ENCODE data around the gene NACA.
"Not testable (repeated sequence)": the region's sequence is repeated elsewhere in the genome, so short reads cannot be mapped to it uniquely, and the experiment has no call there.

The NACA gene

DNA sequence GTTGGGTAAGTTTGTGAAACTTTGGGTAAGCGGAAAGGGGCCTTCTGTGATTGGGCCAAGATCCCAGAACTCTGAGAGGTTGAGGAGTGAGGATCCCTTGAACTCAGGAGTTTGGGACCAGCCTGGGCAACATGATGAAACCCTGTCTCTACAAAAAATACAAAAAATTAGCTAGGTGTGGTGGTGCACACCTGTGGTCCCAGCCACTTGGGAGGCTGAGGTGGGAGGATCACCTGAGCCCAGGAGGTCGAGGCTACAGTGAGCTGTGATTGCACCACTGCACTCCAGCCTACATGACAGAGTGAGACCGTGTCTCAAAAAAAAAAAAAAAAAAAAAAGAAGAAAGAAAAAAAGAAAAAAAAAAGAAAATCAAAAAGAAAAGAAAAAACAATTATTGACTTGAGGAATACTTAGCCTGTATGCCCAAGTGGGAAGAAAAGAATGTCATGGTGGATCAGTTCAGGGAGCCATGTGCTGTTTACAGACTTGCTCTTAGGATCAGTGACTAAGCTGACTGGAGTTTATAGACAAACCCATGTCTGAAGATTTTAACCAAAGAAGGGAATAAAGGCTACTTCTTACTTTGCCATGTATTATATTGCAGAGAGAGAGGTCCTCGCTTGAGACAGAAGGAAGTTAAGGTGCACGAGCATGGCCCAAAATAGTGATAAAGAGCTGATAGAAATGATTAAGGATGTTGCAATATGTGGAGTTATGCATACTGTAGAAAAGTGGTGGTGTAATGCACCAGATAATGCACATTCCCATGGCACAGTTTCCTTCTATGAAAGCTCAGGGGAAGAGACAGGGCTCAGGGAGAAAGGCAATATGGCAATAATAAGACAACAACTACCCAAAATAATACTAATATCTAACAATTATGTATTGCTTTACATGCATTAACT is 38.9 kb upstream of the NACA start:
- in situ Hi-C loops (cut with HindIII; ENCODE audit: low sequenced_read_pairs), result no loop called here
- DNase-seq (ENCODE audit: low read depth), result no peak
- TF ChIP-seq, protein P1, sequence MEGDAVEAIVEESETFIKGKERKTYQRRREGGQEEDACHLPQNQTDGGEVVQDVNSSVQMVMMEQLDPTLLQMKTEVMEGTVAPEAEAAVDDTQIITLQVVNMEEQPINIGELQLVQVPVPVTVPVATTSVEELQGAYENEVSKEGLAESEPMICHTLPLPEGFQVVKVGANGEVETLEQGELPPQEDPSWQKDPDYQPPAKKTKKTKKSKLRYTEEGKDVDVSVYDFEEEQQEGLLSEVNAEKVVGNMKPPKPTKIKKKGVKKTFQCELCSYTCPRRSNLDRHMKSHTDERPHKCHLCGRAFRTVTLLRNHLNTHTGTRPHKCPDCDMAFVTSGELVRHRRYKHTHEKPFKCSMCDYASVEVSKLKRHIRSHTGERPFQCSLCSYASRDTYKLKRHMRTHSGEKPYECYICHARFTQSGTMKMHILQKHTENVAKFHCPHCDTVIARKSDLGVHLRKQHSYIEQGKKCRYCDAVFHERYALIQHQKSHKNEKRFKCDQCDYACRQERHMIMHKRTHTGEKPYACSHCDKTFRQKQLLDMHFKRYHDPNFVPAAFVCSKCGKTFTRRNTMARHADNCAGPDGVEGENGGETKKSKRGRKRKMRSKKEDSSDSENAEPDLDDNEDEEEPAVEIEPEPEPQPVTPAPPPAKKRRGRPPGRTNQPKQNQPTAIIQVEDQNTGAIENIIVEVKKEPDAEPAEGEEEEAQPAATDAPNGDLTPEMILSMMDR (IDR thresholded peaks at IDR 0.05; ENCODE audit: low read depth, low read length, missing control alignments), result no peak
- H3K4me3 ChIP-seq (ENCODE audit: low read depth, low read length), result no peak overlapping the region

DNA sequence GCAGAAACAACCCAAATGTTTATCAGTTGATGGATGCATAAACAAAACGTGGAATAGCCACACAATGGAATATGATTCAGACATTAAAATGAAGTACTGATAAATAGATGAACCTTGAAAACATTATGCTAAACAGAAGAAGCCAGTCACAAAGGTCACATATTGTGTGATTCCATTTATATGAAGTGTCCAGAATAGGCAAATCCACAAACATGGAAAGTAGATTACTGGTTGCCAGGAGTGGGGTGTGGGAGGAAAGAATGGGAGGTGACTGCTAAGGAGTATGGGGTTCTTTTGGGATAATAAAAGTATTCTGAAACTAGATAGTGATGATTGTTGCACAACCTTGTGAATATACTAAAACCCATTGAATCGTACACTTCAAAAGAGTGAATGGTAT is 36.7 kb upstream of the NACA start:
- in situ Hi-C loops (cut with HindIII; ENCODE audit: low sequenced_read_pairs), result no loop called here
- no peak overlapping the region for H3K4me3 ChIP-seq (ENCODE audit: low read depth, low read length)
- no peak for DNase-seq (ENCODE audit: low read depth)
- TF ChIP-seq, protein P1 (IDR thresholded peaks at IDR 0.05; ENCODE audit: low read depth, low read length, missing control alignments), result no peak

DNA sequence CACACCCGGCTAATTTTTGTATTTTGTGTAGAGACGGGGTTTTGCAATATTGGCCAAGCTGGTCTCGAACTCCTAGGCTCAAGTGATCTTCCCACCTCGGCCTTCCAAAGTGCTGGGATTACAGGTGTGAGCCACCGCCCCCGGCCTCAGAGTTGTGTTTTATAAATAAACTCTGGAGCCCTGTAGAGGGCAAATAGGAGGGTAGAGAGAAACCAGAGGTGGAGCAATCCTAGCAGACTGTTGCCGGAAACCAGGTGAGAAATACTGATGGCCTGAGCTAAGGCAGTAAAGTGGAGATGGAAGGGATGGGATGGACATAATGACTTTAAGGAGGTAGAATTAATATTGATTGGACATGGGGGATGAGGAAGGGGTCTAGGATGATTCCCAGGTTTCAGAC is 35.4 kb upstream of the NACA start:
- TF ChIP-seq, protein P1 (IDR thresholded peaks at IDR 0.05; ENCODE audit: low read depth, low read length, missing control alignments), result no peak
- in situ Hi-C loops (cut with HindIII; ENCODE audit: low sequenced_read_pairs), result no loop called here
- H3K4me3 ChIP-seq (ENCODE audit: low read depth, low read length), result no peak overlapping the region
- no peak for DNase-seq (ENCODE audit: low read depth)

DNA sequence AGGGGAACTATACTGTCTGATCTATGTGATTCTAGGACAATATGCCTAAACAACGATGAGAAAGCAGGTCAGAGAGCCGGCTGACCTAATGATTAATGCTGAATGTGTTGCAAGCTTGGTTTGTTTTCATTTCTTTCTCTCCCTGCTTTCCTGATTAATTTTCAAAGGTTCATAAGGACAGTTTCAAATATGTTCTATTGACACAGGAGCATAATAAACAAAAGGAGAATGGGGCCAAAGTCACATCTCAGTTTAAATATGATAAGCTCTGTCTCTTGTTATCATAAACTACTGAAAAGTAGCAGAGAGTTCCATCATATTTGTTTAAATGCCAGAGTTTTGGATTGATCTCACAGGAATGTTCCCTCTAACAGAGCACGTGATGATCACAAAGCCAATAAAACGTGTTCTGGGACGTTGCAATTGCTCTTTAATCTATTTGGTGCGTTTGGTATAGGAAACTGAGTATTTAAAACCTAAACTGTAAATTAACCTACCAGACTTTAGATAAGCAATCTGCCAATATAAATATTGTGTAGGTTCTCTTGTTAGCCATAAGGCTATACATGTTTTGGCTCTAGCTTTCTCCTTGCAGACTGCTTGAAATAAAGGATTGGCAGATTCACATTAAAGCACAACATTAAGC is 34.3 kb upstream of the NACA start:
- in situ Hi-C loops (cut with HindIII; ENCODE audit: low sequenced_read_pairs), result no loop called here
- TF ChIP-seq, protein P1 (IDR thresholded peaks at IDR 0.05; ENCODE audit: low read depth, low read length, missing control alignments), result no peak
- H3K4me3 ChIP-seq (ENCODE audit: low read depth, low read length), result no peak overlapping the region
- no peak for DNase-seq (ENCODE audit: low read depth)

DNA sequence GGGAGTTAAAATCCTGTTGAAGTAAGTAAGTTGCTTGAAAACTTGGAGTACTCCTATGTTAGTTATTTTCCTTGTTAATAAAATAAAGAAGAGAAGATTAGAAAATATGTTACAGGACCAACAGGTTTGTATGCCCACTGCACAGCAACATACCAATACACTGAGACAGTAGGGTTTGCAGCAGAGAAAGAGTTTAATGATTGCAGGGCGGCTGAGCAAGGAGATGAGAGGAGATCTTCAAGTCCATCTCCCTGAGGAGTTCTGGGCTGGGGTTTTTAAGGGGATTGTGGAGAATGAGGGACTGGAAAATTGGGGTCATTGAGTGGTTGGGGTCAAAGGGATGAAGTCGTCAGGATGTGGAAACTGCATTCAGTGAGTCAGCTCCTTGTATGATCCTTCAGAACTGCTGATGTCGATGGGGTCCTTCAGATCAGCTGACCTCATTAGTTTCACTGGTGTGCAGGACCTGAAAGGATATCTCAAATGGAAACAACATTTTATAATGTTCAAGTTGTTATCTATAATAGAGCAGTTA is 33.7 kb upstream of the NACA start:
- no peak for DNase-seq (ENCODE audit: low read depth)
- TF ChIP-seq, protein P1 (IDR thresholded peaks at IDR 0.05; ENCODE audit: low read depth, low read length, missing control alignments), result no peak
- no peak overlapping the region for H3K4me3 ChIP-seq (ENCODE audit: low read depth, low read length)
- in situ Hi-C loops (cut with HindIII; ENCODE audit: low sequenced_read_pairs), result no loop called here

DNA sequence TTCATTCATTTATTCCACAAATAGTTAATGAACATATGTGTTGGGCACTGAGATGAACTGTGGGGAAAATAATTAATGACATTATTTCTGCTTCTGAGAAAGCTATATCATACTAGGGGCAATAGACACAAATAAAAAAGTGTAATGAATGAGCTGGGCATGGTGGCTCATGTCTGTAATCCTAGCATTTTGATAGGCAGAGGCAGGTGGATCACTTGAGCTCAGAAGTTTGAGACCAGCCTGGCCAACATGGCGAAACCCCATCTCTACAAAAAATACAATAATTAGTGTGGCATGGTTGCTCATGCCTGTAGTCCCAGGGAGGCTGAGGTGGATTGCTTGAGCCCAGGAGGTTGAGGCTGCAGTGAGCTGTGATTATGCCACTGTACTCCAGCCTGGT is 32.9 kb upstream of the NACA start:
- DNase-seq (ENCODE audit: low read depth); H3K4me3 ChIP-seq (ENCODE audit: low read depth, low read length); in situ Hi-C loops (cut with HindIII; ENCODE audit: low sequenced_read_pairs): not testable (repeated sequence)

DNA sequence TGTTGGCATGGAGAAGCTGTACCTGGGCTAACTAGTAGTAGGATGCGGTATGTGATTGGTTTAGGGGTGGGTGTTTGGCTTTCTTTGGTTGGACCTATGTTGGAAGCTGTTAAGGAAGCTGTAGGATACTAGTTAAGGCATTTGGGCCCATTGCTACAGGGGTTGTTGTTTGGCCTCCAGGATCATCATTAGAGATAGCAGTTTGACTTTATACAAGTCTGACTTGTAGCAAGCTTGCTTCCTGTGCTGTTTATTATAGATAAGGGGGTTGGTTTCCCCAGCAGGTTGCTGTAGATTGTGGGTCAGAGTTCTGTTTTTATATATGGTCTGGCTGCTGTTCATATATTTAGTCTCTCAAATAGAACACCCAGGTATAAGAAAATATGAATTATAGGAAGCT is 28.5 kb upstream of the NACA start:
- H3K4me3 ChIP-seq (ENCODE audit: low read depth, low read length), result no peak overlapping the region
- DNase-seq (ENCODE audit: low read depth), result no peak
- in situ Hi-C loops (cut with HindIII; ENCODE audit: low sequenced_read_pairs), result no loop called here
- TF ChIP-seq, protein P1 (IDR thresholded peaks at IDR 0.05; ENCODE audit: low read depth, low read length, missing control alignments), result no peak
